HG02759 (cell line): ENCODE data around the gene GMIP.

Experiments
- ATAC-seq: cut with Tn5 transposase; IDR thresholded peaks from one replicate; pipeline ENCODE4 v1.9.1; 2021; ENCODE audit warnings: mild to moderate bottlenecking, moderate library complexity; ENCODE audit not compliant: unreplicated experiment

Gene GMIP

DNA sequence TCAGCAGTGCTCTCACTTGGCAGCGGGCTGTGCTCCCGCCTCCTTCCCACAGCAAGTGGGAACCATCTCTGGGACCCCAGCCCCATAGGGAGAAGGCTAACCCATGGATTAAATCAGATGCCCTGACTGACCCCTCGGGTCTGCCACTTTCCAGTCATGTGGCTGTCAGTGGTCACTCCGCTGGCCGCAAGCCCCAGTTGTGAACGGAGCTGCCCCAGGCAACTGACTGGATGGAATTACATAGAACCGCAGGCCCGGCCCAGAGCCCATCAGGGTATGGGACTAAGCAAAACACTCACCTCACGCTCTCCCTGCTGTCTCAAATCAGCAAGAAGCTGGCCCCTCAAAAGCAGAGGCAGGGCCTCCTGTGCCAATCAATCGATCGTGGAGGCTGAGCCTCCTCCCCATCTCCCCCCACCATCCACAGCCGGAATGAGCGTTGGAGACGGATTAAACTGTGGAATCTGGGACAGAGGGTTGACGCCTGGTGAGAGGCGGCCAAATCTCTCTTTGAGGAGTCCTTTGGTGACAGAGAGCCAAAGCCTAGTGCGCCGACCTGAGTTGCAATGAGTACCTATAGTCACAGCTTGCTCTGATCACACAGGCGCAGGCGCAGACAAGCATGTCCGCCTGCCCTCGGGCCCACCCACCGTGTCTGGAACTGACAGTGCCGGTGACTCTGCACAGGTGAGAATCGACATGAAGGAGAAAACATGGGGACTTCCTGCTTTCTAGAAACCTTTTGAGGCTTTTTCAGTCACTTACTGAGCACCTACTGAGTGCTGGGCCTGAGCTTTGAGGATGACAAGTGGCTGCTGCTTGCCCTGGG is 63.7 kb downstream of the GMIP start:
- no peak for ATAC-seq
